ENCODE results near the gene RASSF8. TPM values are rescaled to one million over a fixed set of nuclear protein-coding genes. Genes with fewer than 3 reads are reported as not detected.

RASSF8 gene
- total RNA-seq, 1 donor from 2014 or later = 23.0 TPM

GRCh38 chr12:26028953-26029735, 70.7 kb downstream of the RASSF8 start:
- DNase-seq (ENCODE audit: low spot score) = no peak

DNA sequence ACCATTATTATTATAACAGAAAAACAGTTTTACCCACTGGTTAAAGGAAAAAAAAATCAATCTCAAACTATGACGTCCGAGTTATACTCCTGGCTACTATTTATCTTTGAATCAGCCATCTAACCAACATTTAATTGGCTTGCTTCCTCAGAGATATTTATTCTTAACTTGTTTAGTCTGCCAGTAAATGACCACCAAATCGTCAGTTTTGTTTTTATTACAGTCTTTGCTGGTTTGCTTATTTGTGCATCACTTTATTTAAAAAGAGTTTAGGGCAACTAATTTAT, 71.2 kb downstream of the RASSF8 start:
- no peak for DNase-seq (ENCODE audit: low spot score)

DNA sequence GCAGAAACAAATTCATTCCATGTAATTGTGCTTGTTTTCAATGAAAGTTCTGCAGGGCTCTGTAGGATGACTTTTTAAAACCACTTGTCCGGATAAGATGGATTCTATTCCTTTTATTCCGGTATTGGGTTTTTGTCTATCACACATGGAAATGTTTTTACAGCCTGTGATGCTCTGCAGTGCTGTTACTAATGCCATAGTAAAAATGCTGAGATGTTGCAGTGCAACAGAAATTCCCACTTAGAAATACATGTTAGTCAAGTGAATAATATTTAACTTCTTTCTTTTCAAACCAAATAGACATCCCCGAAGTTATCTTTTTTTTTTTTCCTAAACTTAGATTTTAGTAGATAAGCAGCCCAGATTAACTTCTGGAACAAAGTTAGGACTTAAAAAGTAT, 71.9 kb downstream of the RASSF8 start:
- DNase-seq (ENCODE audit: low spot score) = no peak

- no peak for DNase-seq (ENCODE audit: low spot score)
Observed at GRCh38 chr12:26031318-26031717, 72.8 kb downstream of the RASSF8 start.

- DNase-seq (ENCODE audit: low spot score) = no peak
Observed at GRCh38 chr12:26031827-26032226, 73.3 kb downstream of the RASSF8 start.

DNA sequence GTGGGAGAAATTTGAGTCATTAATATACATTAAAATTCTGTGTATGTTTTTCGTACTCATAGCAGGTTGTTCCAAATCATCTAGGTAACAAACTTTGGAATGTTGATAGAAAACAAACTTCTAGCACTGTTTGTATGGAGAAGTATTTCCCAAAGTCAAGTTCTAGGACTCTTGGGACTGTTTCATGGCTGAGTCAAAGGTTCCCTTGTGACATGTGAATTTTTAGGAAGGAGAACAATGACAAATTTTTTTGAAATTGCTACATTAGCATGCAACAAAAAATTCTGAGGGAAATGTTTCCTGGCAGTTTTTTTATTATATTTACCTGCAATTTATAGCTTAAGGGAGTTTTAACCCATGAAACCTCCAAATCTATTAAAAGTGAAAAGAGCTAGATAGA, 73.8 kb downstream of the RASSF8 start:
- DNase-seq (ENCODE audit: low spot score) = no peak

DNA sequence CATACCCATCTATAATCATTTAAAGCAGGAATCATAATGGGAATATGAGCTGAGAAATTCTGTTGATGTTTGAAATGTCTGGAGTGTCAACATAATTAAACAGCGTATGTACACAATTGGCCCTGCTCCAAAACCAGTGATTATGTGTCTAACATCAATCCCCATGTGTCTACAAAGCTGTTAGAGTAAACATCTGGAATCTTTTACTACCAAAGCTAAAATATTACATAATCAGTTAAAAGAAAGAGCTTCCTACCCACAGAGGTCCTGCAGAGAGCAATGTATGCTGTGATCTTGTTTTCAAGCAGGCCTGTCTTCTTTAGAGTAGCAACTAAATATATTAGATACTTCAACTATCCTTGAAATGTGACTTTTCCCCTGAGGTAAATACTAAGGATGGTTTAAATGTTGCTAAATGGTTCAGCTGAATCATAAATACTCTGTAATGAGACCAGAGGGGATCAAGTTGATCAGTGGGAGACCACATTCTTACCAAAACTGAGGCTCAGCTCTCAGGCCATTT, 74.3 kb downstream of the RASSF8 start:
- DNase-seq (ENCODE audit: low spot score) = no peak

GRCh38 chr12:26034371-26035142, 76.1 kb downstream of the RASSF8 start:
- DNase-seq (ENCODE audit: low spot score) = no peak

- DNase-seq (ENCODE audit: low spot score) = no peak
Observed at GRCh38 chr12:26036877-26037276, 78.4 kb downstream of the RASSF8 start.

- DNase-seq (ENCODE audit: low spot score) = no peak
Observed at GRCh38 chr12:26037615-26038220, 79.2 kb downstream of the RASSF8 start.

GRCh38 chr12:26042645-26043044, 84.2 kb downstream of the RASSF8 start:
- DNase-seq (ENCODE audit: low spot score) = no peak

DNA sequence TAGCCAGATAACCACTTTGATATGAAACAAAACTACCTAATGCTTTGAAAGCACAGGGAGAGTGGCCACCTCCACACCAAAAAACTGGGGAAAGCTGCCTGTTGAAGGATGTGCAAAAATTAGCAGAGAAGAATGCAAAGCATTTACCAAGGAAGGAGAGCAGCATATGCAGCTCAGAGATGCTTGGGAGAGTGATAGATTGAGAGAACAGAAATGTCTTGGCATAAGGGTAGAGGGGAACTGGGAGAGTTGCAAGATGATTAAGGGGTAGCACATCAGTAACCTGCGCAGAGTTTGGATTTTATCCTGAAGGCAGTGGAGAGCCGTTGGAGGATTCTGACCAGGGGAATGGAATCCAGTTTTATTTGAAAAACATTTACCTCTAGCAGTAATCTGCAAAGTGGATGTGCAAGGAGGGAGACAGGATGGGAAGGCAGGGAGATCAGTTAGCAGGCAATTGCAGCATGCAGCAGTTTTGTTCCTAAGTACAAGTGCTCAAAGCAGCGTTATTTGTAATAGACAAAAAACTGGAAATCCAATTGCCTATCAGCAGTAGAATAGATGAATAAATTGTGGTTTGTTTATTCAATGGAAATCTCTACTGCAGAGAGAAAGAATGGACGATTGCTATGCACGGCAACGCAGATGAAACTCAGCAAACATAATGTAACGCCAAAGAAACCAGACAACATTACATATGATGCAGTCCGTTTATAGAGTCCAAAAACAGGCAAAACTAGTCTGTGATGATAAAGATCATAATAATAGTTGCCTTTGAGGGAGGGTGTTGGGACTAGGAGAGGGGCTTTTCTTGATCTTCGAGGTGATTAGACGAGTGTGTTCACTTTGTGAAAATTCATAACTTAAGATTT, 84.9 kb downstream of the RASSF8 start:
- DNase-seq (ENCODE audit: low spot score) = no peak

- DNase-seq (ENCODE audit: low spot score) = no peak
Observed at GRCh38 chr12:26044007-26044394, 85.5 kb downstream of the RASSF8 start.

DNA sequence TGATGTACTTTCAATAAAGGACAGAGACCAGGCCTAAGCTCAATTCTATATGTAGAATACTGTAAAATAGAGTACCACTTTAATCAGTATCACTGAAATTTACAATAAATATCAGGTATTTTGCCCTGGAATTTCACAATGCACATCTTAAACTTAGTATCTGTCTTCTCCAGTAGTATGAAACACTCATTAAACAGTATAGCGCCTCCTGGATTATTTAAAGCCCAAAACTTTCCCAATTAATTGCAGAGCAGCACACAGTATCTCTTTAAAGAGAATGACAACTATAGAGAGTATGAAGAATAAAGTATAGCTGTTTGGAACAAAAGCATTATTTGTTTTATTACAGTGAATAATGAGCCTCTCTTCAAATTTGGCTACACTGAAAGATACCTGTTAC, 86.1 kb downstream of the RASSF8 start:
- no peak for DNase-seq (ENCODE audit: low spot score)

DNA sequence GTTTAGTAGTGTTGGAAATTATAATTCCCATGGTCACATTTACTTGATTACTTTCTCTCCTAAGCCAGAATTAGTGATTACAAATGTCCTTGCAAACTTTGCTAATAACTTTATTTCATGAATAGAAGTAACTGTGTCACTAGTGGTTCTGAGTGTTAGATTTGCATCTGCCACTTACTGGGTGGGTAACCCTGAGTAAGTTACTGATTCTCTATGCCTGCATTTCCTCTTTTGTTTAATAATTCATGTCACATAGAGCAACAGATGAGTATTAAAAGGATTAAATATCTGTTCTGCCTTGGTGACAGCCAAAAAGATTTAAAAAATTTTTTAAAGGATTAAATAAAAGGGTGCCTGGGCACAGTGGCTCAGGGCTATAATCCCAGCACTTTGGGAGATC, 87.7 kb downstream of the RASSF8 start:
- no peak for DNase-seq (ENCODE audit: low spot score)

- DNase-seq (ENCODE audit: low spot score) = no peak
Observed at GRCh38 chr12:26046906-26047305, 88.4 kb downstream of the RASSF8 start.

DNA sequence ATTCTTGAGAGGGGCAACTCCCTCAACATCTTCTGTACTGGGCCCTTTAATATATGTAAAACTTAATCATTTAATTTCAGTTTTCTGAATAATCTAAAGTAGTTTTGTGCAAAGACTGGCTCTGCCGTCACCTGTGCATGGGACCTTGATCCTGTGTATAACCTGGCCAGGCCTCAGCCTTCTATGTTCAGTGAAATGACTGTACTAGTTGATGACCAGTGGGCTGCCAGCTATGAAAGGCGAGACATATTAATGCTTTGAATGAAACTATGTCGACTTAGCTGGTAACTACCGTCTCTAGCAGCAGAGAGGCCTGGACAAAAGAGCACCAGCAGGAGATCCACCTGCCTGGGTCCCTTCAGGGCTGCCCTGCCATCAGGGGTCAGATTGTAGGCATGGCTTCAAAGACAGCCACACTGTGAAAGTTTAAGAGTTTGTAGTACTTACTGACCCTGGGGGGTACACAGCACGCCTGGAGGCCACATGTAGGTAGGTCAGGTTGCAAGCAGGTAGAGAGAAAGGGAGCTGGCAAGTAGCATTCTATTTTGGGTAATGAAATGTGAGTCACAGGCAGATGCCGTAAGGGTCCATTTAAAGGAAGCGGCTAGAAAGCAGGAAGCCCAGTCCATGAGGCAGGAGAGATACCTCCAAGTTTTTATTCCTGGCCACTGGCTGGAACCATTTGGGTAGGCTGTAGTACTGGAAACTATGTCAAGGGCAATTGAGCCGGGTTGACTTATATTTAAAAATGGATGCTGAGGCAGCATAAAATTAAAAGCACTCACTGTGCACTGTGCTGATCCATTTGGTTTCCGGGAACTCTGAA, 89.1 kb downstream of the RASSF8 start:
- DNase-seq (ENCODE audit: low spot score) = no peak

DNA sequence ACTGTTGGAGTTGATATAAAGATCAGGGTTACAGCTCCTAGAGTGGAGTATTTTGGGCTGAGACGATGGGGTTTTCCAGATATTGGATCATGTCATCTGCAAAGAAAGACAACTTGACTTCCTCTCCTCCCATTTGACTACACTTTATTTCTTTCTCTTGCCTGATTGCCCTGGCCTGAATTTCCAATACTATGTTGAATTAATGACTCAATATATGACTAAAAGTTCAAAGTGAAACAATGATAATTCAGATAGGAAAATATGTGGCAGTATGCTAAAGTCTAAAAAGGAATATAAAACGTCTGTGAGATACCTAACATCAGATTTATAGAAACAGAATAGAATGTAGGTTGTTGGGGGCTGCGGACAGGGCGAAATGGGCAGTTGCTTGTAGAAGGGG, 94.2 kb downstream of the RASSF8 start:
- no peak for DNase-seq (ENCODE audit: low spot score)

DNA sequence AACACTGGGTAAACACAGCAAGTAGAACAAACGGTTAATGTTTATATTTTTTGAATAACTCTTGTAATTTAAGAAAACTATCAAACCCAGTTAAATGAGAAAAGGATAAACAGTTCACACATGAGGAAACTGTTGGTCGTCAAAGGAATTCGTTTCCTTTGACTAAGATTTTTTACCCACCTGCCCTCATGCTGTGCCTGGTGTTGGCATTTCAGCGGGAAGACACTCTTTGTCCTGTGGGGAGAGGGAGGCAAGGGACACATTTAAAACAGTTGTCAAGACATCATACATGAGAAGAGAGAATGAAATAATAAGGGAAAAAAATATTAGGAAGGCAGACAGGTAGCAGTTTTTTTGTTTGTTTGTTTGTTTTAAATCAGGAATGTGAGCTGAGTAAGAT, 95.9 kb downstream of the RASSF8 start:
- DNase-seq (ENCODE audit: low spot score) = no peak

GRCh38 chr12:26055087-26055486, 96.6 kb downstream of the RASSF8 start:
- DNase-seq (ENCODE audit: low spot score) = no peak

- no peak for DNase-seq (ENCODE audit: low spot score)
Observed at GRCh38 chr12:26056335-26056734, 97.9 kb downstream of the RASSF8 start.
